Inflammatory macrophage treated with lipopolysaccharide for 4 hours (primary cell): ENCODE measurements around the gene ARHGEF37.

Experiments
- DNase-seq: peaks from one replicate; pipeline ENCODE4 v3.0.0-alpha.2; 2020

Gene ARHGEF37

DNA sequence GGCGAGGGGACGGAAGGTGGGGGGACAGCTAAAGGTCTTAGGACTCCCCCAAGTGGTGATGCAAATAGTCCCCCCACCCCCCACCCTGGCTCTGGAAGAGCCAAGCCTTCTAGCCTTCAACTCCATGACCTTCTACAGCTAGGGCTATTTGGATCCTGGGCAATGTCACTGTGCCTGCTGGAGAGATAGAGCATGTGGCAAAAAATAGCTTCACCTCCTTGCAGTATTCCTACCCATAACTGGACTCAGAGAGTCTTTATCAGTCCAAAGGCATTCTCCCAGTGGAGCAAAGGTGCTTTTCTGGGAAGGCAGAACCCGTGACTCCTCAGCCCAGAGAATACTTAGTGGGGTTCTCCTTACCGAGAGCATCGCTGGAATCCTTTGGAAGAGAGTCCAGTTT lies 100.0 kb downstream of the ARHGEF37 start:
- no peak for DNase-seq

DNA sequence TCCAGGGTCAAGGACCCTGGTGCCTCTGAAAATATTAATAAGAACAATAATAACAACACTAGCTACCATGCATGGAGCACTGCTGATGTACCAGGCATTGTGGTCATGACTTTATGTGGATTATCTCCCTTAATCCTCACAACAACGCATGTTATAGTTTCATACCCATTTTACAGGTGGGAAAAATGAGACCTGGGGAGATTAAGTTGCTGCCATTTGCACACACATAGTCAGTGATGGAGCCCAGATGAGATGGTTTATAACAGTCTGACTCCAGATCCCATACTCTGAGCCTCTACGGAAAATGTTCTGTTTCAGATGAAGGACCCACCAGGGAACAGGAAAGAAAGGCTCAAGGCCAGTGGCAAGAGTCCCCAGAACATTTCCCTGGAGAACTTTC lies 100.6 kb downstream of the ARHGEF37 start:
- no peak for DNase-seq

DNA sequence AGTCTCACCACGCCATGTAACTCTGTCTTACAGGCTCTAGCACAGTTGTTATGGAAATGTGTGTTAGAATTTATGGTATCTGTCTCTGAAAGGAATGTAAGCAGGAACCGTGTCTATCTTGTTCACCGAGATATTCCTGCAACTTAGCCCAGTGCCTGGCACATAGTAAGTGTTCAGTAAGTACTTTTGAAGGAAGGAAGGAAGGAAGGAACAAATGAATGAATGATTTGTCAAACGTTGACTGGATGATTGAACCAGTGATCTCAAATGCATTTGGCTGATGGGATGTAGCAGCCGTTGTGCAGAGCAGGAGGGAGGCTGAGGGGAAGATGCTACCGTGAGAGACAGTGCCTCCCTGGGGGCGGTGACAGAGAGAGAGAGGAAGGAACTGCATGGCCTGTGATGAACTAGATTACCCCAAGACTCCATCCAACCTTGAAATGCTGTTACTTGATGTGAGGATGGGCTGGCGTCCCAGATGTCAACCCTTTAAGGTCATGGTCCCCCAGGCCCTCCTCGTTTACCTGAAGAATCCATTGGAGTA lies 101.3 kb downstream of the ARHGEF37 start:
- peak; percentile 36 for DNase-seq

DNA sequence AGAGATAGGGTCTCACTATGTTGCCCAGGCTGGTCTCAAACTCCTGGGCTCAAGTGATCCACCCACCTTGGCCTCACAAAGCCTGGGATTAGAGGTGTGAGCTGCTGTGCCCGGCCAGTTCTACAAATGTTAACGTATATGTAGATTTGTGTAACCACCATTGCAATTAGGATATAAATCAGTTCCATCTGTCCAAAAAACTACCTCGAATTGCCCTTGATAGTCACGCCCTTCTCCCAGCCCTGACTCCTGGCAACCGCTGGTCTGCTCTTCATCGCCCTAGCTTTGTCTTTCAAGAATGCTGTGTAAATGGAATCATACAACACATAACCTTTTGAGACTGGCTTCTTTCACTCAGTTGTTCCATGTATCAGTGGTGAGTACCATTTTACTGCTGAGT lies 102.7 kb downstream of the ARHGEF37 start:
- no peak for DNase-seq

DNA sequence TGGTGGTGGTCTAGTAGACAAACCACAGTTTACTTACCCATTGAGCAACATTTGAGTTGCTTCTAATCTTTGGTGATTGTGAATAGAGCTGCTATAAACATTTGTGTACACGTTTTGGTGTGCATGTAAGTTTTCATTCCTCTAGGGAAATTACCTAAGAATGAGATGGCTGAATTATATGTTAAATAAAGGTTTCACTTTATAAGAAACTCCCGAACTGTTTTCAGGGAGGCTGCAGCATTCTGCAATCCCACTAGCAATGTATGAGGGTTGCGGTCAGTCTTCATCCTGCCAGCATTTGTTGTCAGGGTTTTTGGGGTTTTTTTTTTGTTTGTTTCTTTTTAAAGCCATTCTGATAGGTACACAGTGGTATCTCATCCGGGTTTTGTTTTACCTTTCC lies 103.1 kb downstream of the ARHGEF37 start:
- peak; percentile 33 for DNase-seq
